Measurements from ENCODE around the gene BLACAT1. TPM values are rescaled to one million over a fixed set of nuclear protein-coding genes. Genes with fewer than 3 reads are reported as not detected.

Gene BLACAT1
- polyA plus RNA-seq, 1 of the 3 experiments (the other 2 are of a cell fraction), result not detected

DNA sequence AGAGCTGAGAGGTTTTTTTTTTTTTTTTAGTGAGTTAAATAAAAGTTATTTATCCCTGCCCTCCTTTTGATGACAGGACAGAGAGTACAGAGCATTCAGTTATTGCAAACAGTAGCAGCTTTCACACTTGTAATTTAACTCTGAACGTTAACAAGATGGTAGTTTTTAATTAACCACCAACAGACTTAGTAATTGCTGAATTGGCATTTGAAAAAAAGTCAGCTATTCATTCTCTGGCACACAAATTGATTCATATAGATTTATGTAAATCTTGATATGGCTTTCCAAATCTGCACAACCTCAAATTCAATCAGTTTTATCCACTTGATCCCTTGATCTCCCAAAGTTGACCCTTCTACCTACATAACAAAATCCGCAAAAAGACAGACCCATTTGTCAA is 34.9 kb downstream of the BLACAT1 start:
- H3K9me3 ChIP-seq, result no peaks in the 10 kb centered on the region
- H3K4me3 ChIP-seq (ENCODE audit: low read depth in 2 of 2, low read length in 1 of 2), result no peak overlapping the region
- H3K79me2 ChIP-seq (ENCODE audit: insufficient read depth), result no peaks in the 10 kb centered on the region
- H3K9ac ChIP-seq, result no peak overlapping the region
- no peak overlapping the region for H3K27ac ChIP-seq (ENCODE audit: low read depth in 2 of 2, low read length in 1 of 2)
- no peaks in the 10 kb centered on the region for H3K9me2 ChIP-seq
- no peaks in the 10 kb centered on the region for H3K36me3 ChIP-seq (replicated peaks in 1 of 2; ENCODE audit: control insufficient read depth in 1 of 2, insufficient read depth in 2 of 2, low read length in 1 of 2)
- no peak for TF ChIP-seq RXRA (IDR thresholded peaks at IDR 0.05; ENCODE audit: borderline replicate concordance, low read depth)
- no peak for TF ChIP-seq RFX5 (IDR thresholded peaks at IDR 0.05; ENCODE audit: low read length)
- TF ChIP-seq FOSL2 (IDR thresholded peaks at IDR 0.05; ENCODE audit: borderline replicate concordance, low read depth), result no peak
- TF ChIP-seq RAD21 (IDR thresholded peaks at IDR 0.05; ENCODE audit: low read length), result no peak
- TF ChIP-seq JUND (IDR thresholded peaks at IDR 0.05), result no peak
- TF ChIP-seq NRF1 (IDR thresholded peaks at IDR 0.05; ENCODE audit: low read depth, low read length), result no peak
- TF ChIP-seq, protein P1, sequence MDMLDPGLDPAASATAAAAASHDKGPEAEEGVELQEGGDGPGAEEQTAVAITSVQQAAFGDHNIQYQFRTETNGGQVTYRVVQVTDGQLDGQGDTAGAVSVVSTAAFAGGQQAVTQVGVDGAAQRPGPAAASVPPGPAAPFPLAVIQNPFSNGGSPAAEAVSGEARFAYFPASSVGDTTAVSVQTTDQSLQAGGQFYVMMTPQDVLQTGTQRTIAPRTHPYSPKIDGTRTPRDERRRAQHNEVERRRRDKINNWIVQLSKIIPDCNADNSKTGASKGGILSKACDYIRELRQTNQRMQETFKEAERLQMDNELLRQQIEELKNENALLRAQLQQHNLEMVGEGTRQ (IDR thresholded peaks at IDR 0.05; ENCODE audit: borderline replicate concordance, low read depth, low read length), result no peak
- no peak for TF ChIP-seq PBX3 (IDR thresholded peaks at IDR 0.05)
- no peak for TF ChIP-seq TCF12 (IDR thresholded peaks at IDR 0.05)
- no peak for TF ChIP-seq MEF2A (IDR thresholded peaks at IDR 0.05; ENCODE audit: borderline replicate concordance, low read depth)
- no peak for TF ChIP-seq MXI1 (IDR thresholded peaks at IDR 0.05; ENCODE audit: low read depth, low read length)
- no peak for TF ChIP-seq NFIC (IDR thresholded peaks at IDR 0.05; ENCODE audit: borderline replicate concordance)
- no peak for TF ChIP-seq TEAD4 (IDR thresholded peaks at IDR 0.05; ENCODE audit: borderline replicate concordance, insufficient read depth)
- no peak for TF ChIP-seq SMC3 (IDR thresholded peaks at IDR 0.05; ENCODE audit: low read depth, low read length)
- ChIA-PET CTCF (interaction anchor here (0.9 to 3.7 kb wide), 4 partner anchors 20 to 104 kb away, joined by 3 to 12 read pairs (median 4); no protein-coding TSS in a partner anchor), POLR2A (no interaction called here)
- no peaks in the 10 kb centered on the region for H4K20me1 ChIP-seq (ENCODE audit: insufficient read depth)
- 23% methylated on average over 2 of the region's 2 CpGs for WGBS (ENCODE audit: low lambda C conversion rate)
- no peaks in the 10 kb centered on the region for H3F3A ChIP-seq (replicated peaks; ENCODE audit: insufficient read depth)
- no peak overlapping the region for H3K4me2 ChIP-seq
- DNase-seq, result no peak
- H3K27me3 ChIP-seq (ENCODE audit: insufficient read depth), result peaks cover 37% of the 10 kb centered on the region
- no peak overlapping the region for H2AFZ ChIP-seq (ENCODE audit: low read depth)
- H3K4me1 ChIP-seq (ENCODE audit: control insufficient read depth in 1 of 2, insufficient read depth in 2 of 2, low read depth in 1 of 2, low read length in 1 of 2), result peaks cover 0 to 11% of the 10 kb centered on the region in 2 experiments; a peak in 2 of 4 replicates

- Histone ChIP-seq H3K27me3 (ENCODE audit: insufficient read depth) (peaks cover 12% of the 10 kb centered on the region), H3K9me3 (no peaks in the 10 kb centered on the region), H3K4me1 (ENCODE audit: control insufficient read depth in 1 of 2, insufficient read depth in 2 of 2, low read depth in 1 of 2, low read length in 1 of 2) (peaks cover 0 to 5% of the 10 kb centered on the region in 2 experiments; a peak in 2 of 4 replicates), H3K79me2 (ENCODE audit: insufficient read depth) (no peaks in the 10 kb centered on the region), H3K9me2 (no peaks in the 10 kb centered on the region), H2AFZ (ENCODE audit: low read depth) (no peak overlapping the region), H3K9ac (no peak overlapping the region), H3F3A (replicated peaks; ENCODE audit: insufficient read depth) (no peaks in the 10 kb centered on the region), H3K4me3 (ENCODE audit: low read depth in 2 of 2, low read length in 1 of 2) (no peak overlapping the region), H3K27ac (ENCODE audit: low read depth in 2 of 2, low read length in 1 of 2) (no peak overlapping the region), H3K36me3 (replicated peaks in 1 of 2; ENCODE audit: control insufficient read depth in 1 of 2, insufficient read depth in 2 of 2, low read length in 1 of 2) (no peaks in the 10 kb centered on the region), H4K20me1 (ENCODE audit: insufficient read depth) (no peaks in the 10 kb centered on the region), H3K4me2 (no peak overlapping the region)
- 69% methylated on average over 10 of the region's 10 CpGs for WGBS (ENCODE audit: low lambda C conversion rate)
- DNase-seq, result no peak
- POLR2A ChIA-PET, result no interaction called here
- no peak for TF ChIP-seq FOSL2 (IDR thresholded peaks at IDR 0.05; ENCODE audit: borderline replicate concordance, low read depth)
- no peak for TF ChIP-seq POLR2AphosphoS5 (IDR thresholded peaks at IDR 0.05; ENCODE audit: low read depth, low read length)
- TF ChIP-seq GATA2 (CRISPR knock-in tag; IDR thresholded peaks at IDR 0.05), result no peak
- TF ChIP-seq RAD21 (IDR thresholded peaks at IDR 0.05; ENCODE audit: low read length), result no peak
- no peak for TF ChIP-seq MEF2A (IDR thresholded peaks at IDR 0.05; ENCODE audit: borderline replicate concordance, low read depth)
- TF ChIP-seq CTCF (IDR thresholded peaks at IDR 0.05), result no peak
- TF ChIP-seq GABPA (IDR thresholded peaks at IDR 0.05; ENCODE audit: low read depth), result no peak
- TF ChIP-seq TEAD4 (IDR thresholded peaks at IDR 0.05; ENCODE audit: borderline replicate concordance, insufficient read depth), result no peak
- TF ChIP-seq, protein P1 (IDR thresholded peaks at IDR 0.05; ENCODE audit: borderline replicate concordance, low read depth, low read length), result no peak
- TF ChIP-seq EP300 (IDR thresholded peaks at IDR 0.05; ENCODE audit: borderline replicate concordance in 1 of 2, low read depth in 1 of 2, low read length in 1 of 2), result no peak
- CTCF ChIA-PET, result interaction anchor here (0.7 to 3.9 kb wide), 10 partner anchors 20 to 240 kb away, joined by 3 to 22 read pairs (median 4); no protein-coding TSS in a partner anchor
These were observed 37.8 kb downstream of the BLACAT1 start for GRCh38 chr1:205417870-205418635.
